Measurements from ENCODE around the gene SDHB. TPM values are rescaled to one million over a fixed set of nuclear protein-coding genes. Genes with fewer than 3 reads are reported as not detected.

The SDHB gene
- total and polyA plus RNA-seq, 2 donors (not counting 1 experiment from before 2014, with no cell fraction given): 58.0 to 61.0 TPM

DNA sequence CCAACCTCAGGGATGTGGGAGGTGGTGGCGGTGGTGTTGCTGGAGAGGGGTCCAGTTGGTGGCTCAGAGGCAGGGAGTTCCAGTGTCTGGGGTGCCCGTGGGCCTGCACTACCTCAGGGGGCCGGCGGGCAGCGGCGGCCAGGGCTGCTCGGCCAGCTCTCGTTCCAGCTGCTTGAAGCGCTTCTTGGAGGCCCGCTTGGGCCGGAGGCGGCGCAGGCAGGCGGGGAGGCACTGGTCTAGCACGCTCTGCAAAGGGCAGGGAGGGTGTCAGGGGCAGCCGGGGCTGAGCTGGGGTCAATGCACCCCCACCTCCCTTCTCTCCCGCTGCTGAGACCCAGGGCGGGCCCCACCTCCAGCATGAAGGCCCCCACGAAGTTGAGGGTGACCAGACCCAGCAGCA is 67.7 kb downstream of the SDHB start:
- H4K20me1 ChIP-seq (ENCODE audit: control insufficient read depth, insufficient read depth, low read length, poor library complexity, severe bottlenecking): no peaks in the 10 kb centered on the region
- ChIA-PET CTCF (interaction anchor here (1.4 kb wide), 1 partner anchor 26 kb away, joined by 3 read pairs; no protein-coding TSS in a partner anchor), POLR2A (interaction anchor here (1.0 kb wide), 1 partner anchor 24 kb away, joined by 9 read pairs; no protein-coding TSS in a partner anchor)
- H3K4me3 ChIP-seq (ENCODE audit: control extremely low read depth in 1 of 5, extremely low read depth in 1 of 5, insufficient read depth in 1 of 5, low read depth in 2 of 5, low read length in 4 of 5): no peak overlapping the region
- no peak overlapping the region for H3K27ac Mint-ChIP-seq
- intact Hi-C loops (cut with micrococcal nuclease): no loop called here
- H3K4me1 Mint-ChIP-seq: peaks cover 5% of the 10 kb centered on the region
- no peak overlapping the region for H3K27ac ChIP-seq (ENCODE audit: low read length in 2 of 2)
- H3K9me3 ChIP-seq (ENCODE audit: control extremely low read depth in 1 of 3, control insufficient read depth in 2 of 3, insufficient read depth in 1 of 3, low read length in 2 of 3): no peaks in the 10 kb centered on the region
- H3K4me1 ChIP-seq (ENCODE audit: control insufficient read depth in 2 of 2, insufficient read depth in 2 of 2, low read length in 2 of 2): peaks cover 0 to 2% of the 10 kb centered on the region in 2 donors
- peaks cover 15% of the 10 kb centered on the region for H3K27me3 Mint-ChIP-seq
- H3K4me2 ChIP-seq (replicated peaks; ENCODE audit: low read depth, low read length, poor library complexity, severe bottlenecking): no peak overlapping the region
- TF ChIP-seq, protein P1, sequence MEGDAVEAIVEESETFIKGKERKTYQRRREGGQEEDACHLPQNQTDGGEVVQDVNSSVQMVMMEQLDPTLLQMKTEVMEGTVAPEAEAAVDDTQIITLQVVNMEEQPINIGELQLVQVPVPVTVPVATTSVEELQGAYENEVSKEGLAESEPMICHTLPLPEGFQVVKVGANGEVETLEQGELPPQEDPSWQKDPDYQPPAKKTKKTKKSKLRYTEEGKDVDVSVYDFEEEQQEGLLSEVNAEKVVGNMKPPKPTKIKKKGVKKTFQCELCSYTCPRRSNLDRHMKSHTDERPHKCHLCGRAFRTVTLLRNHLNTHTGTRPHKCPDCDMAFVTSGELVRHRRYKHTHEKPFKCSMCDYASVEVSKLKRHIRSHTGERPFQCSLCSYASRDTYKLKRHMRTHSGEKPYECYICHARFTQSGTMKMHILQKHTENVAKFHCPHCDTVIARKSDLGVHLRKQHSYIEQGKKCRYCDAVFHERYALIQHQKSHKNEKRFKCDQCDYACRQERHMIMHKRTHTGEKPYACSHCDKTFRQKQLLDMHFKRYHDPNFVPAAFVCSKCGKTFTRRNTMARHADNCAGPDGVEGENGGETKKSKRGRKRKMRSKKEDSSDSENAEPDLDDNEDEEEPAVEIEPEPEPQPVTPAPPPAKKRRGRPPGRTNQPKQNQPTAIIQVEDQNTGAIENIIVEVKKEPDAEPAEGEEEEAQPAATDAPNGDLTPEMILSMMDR (IDR thresholded peaks at IDR 0.05): no peak
- ATAC-seq (ENCODE audit: low read depth) (no peak), DNase-seq (no peak)
- H3K9ac ChIP-seq (ENCODE audit: low read length): no peak overlapping the region
- peaks cover 0 to 12% (median 2%) of the 10 kb centered on the region in 4 experiments for H3K27me3 ChIP-seq (replicated peaks in 1 of 4; ENCODE audit: control extremely low read depth in 1 of 4, control insufficient read depth in 3 of 4, insufficient read depth in 4 of 4, low read length in 3 of 4)
- no peak overlapping the region for H3K4me3 Mint-ChIP-seq
- H3K9me3 Mint-ChIP-seq (ENCODE audit: insufficient read depth): no peaks in the 10 kb centered on the region
- H3K79me2 ChIP-seq (ENCODE audit: control insufficient read depth, insufficient read depth, low read length): no peaks in the 10 kb centered on the region
- no peak overlapping the region for H2AFZ ChIP-seq (ENCODE audit: insufficient read depth, low read depth, low read length, poor library complexity, severe bottlenecking)
- peaks cover 0 to 23% of the 10 kb centered on the region in 2 experiments for H3K36me3 ChIP-seq (replicated peaks in 1 of 2; ENCODE audit: control extremely low read depth in 1 of 2, control insufficient read depth in 1 of 2, extremely low read depth in 1 of 2, insufficient read depth in 2 of 2, low read length in 1 of 2)
- WGBS (ENCODE audit: insufficient coverage): 94% methylated on average over 18 of the region's 19 CpGs

DNA sequence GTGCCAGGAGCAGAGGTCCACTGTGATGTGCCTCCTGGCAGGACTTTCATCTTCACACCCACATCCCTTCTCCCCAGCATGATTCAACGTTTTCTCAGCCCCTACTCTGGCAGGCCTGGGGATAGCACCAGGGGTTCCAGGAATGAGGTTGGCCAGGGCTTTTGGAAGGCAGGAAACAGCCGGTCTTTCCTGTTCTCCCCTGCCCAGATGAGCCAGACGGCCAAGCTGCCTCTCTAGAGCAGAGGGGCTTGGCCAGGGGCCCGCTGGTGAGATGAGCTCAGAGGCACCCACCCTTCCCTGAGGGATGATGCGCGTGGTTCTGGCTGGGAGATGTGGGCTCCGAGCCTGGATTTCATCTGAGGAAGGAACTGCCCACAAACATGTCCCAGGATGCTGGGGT is 69.1 kb downstream of the SDHB start:
- Histone ChIP-seq H3K4me1 (ENCODE audit: control insufficient read depth in 2 of 2, insufficient read depth in 2 of 2, low read length in 2 of 2) (peaks cover 6 to 9% of the 10 kb centered on the region in 2 donors), H3K4me3 (ENCODE audit: control extremely low read depth in 1 of 5, extremely low read depth in 1 of 5, insufficient read depth in 1 of 5, low read depth in 2 of 5, low read length in 4 of 5) (no peak overlapping the region), H3K79me2 (ENCODE audit: control insufficient read depth, insufficient read depth, low read length) (no peaks in the 10 kb centered on the region), H4K20me1 (ENCODE audit: control insufficient read depth, insufficient read depth, low read length, poor library complexity, severe bottlenecking) (no peaks in the 10 kb centered on the region), H3K36me3 (replicated peaks in 1 of 2; ENCODE audit: control extremely low read depth in 1 of 2, control insufficient read depth in 1 of 2, extremely low read depth in 1 of 2, insufficient read depth in 2 of 2, low read length in 1 of 2) (peaks cover 0 to 20% of the 10 kb centered on the region in 2 experiments), H3K9ac (ENCODE audit: low read length) (no peak overlapping the region), H3K27me3 (replicated peaks in 1 of 4; ENCODE audit: control extremely low read depth in 1 of 4, control insufficient read depth in 3 of 4, insufficient read depth in 4 of 4, low read length in 3 of 4) (peaks cover 0 to 24% (median 4%) of the 10 kb centered on the region in 4 experiments), H3K9me3 (ENCODE audit: control extremely low read depth in 1 of 3, control insufficient read depth in 2 of 3, insufficient read depth in 1 of 3, low read length in 2 of 3) (peaks cover 0 to 4% (median 0%) of the 10 kb centered on the region in 3 donors), H2AFZ (ENCODE audit: insufficient read depth, low read depth, low read length, poor library complexity, severe bottlenecking) (no peak overlapping the region), H3K27ac (ENCODE audit: low read length in 2 of 2) (no peak overlapping the region), H3K4me2 (replicated peaks; ENCODE audit: low read depth, low read length, poor library complexity, severe bottlenecking) (no peak overlapping the region)
- H3K9me3 Mint-ChIP-seq (ENCODE audit: insufficient read depth): no peaks in the 10 kb centered on the region
- H3K4me3 Mint-ChIP-seq: no peak overlapping the region
- POLR2A ChIA-PET: no interaction called here
- no peak for ATAC-seq (ENCODE audit: low read depth)
- CTCF ChIA-PET: no interaction called here
- intact Hi-C loops (cut with micrococcal nuclease): no loop called here
- peaks cover 20% of the 10 kb centered on the region for H3K27me3 Mint-ChIP-seq
- H3K4me1 Mint-ChIP-seq: peaks cover 11% of the 10 kb centered on the region
- DNase-seq: no peak
- TF ChIP-seq, protein P1 (IDR thresholded peaks at IDR 0.05): no peak
- TF ChIP-seq EZH2 (IDR thresholded peaks at IDR 0.05; ENCODE audit: borderline replicate concordance, insufficient read depth, low read depth, low read length, poor library complexity, severe bottlenecking): no peak
- WGBS (ENCODE audit: insufficient coverage): 57% methylated on average over 4 of the region's 7 CpGs
- H3K27ac Mint-ChIP-seq: no peak overlapping the region

All from B cell (primary cell).